Breast epithelium (tissue), 4 donors: ENCODE measurements around the gene IRF5. TPM values are rescaled to one million over a fixed set of nuclear protein-coding genes. Genes with fewer than 3 reads are reported as not detected.
A peak's percentile ranks its signal among the peaks of the same experiment; 100 is the strongest.

Experiments used
- DNase-seq, 2 donors: peaks; one replicate each; pipeline ENCODE4 v3.0.0-alpha.2; 2019; ENCODE audit warnings: low spot score in 2 of 2
- H3K27ac ChIP-seq, 2 donors: fragments of 200-600 bp; sonication (generic) in 1 of 2; one replicate each; pipeline ENCODE4 v1.5.1; 2016 to 2019; ENCODE audit warnings: mild to moderate bottlenecking in 1 of 2
- H3K27me3 ChIP-seq, 2 donors: fragments of 200-600 bp; sonication (generic) in 1 of 2; one replicate each; pipeline versions ENCODE4 v1.5.1 to v1.6.0; 2017 to 2019; ENCODE audit warnings: control low read depth in 1 of 2, mild to moderate bottlenecking in 1 of 2
- H3K36me3 ChIP-seq: fragments of 200-600 bp; one replicate; pipeline ENCODE4 v1.5.1; 2019
- H3K4me1 ChIP-seq, 2 donors: fragments of 200-600 bp; sonication (generic); one replicate each; pipeline ENCODE4 v1.5.1; 2016 to 2019; ENCODE audit warnings: control low read depth in 1 of 2
- H3K4me3 ChIP-seq, 3 donors: fragments of 200-600 bp; sonication (generic); 1 replicate in 2 of 3; 2 replicates in 1 of 3; pipeline ENCODE4 v1.5.1; 2016 to 2019; ENCODE audit warnings: mild to moderate bottlenecking in 3 of 3, moderate library complexity in 2 of 3
- H3K9me3 ChIP-seq, 2 donors: fragments of 200-600 bp; sonication (generic) in 1 of 2; one replicate each; pipeline ENCODE4 v1.5.1; 2016 to 2019; ENCODE audit warnings: control low read depth in 1 of 2
- CTCF ChIP-seq, 3 donors: fragments of 450-650 bp; IDR thresholded peaks; one replicate each; pipeline ENCODE4 v1.5.1; 2016 to 2017; ENCODE audit warnings: antibody characterized with exemption in 3 of 3, mild to moderate bottlenecking in 3 of 3, moderate library complexity in 3 of 3
- POLR2A ChIP-seq: fragments of 450-650 bp; IDR thresholded peaks from one replicate; pipeline ENCODE4 v1.6.1; 2016; ENCODE audit warnings: antibody characterized with exemption, mild to moderate bottlenecking, moderate library complexity
- POLR2AphosphoS5 ChIP-seq, 3 donors: sonication (generic); formaldehyde crosslinking; IDR thresholded peaks; one replicate each; pipeline ENCODE4 v1.6.1; 2017; ENCODE audit warnings: antibody characterized with exemption in 3 of 3
- intact Hi-C: fragments of 100-400 bp; cut with DNase I; formaldehyde crosslinking; loops from one replicate; pipeline ENCODE4 v1.15.1; 2023; ENCODE audit warnings: low total_unique reads
- total RNA-seq, 3 donors: library from RNA; depleted of rRNA; stranded (reverse); fragments of >200 nt; gene quantifications; one replicate each; pipeline ENCODE4 v1.1.0, GENCODE V29; 2016

The IRF5 gene
- total RNA-seq, 3 donors from 2014 or later, result 4.6 to 19.4 (median 11.1) TPM

GRCh38 chr7:128922496-128923410, 15.0 kb upstream of the IRF5 start:
- H3K9me3 ChIP-seq, result no peaks in the 10 kb centered on the region
- intact Hi-C loops, result no loop called here
- H3K4me1 ChIP-seq, result no peaks in the 10 kb centered on the region
- no peak overlapping the region for H3K27ac ChIP-seq
- H3K27me3 ChIP-seq, result no peaks in the 10 kb centered on the region
- DNase-seq, result peak in 1 of 2 donors; percentile 42
- no peak overlapping the region for H3K4me3 ChIP-seq
- no peak for TF ChIP-seq POLR2AphosphoS5 (IDR thresholded peaks at IDR 0.05)
- no peak for TF ChIP-seq POLR2A
- no peak for TF ChIP-seq CTCF (IDR thresholded peaks at IDR 0.05)
- no peaks in the 10 kb centered on the region for H3K36me3 ChIP-seq

GRCh38 chr7:128923411-128923800, 14.3 kb upstream of the IRF5 start:
- no peak for DNase-seq
- intact Hi-C loops, result no loop called here

GRCh38 chr7:128924707-128925588, 12.8 kb upstream of the IRF5 start:
- TF ChIP-seq CTCF (IDR thresholded peaks at IDR 0.05) (no peak), POLR2A (no peak), POLR2AphosphoS5 (IDR thresholded peaks at IDR 0.05) (no peak)
- no peak for DNase-seq

More at GRCh38 chr7:128923411-128923800, 14.3 kb upstream of the IRF5 start:
- H3K27ac ChIP-seq, result no peak overlapping the region
- H3K4me3 ChIP-seq, result no peak overlapping the region
- no peaks in the 10 kb centered on the region for H3K9me3 ChIP-seq
- no peaks in the 10 kb centered on the region for H3K36me3 ChIP-seq
- no peaks in the 10 kb centered on the region for H3K27me3 ChIP-seq
- TF ChIP-seq POLR2A (no peak), POLR2AphosphoS5 (IDR thresholded peaks at IDR 0.05) (no peak), CTCF (IDR thresholded peaks at IDR 0.05) (no peak)
- H3K4me1 ChIP-seq, result no peaks in the 10 kb centered on the region

GRCh38 chr7:128928159-128928813, 9.4 kb upstream of the IRF5 start:
- no peaks in the 10 kb centered on the region for H3K27me3 ChIP-seq
- DNase-seq, result no peak
- no peak for TF ChIP-seq POLR2AphosphoS5 (IDR thresholded peaks at IDR 0.05)
- no peak for TF ChIP-seq CTCF (IDR thresholded peaks at IDR 0.05)
- TF ChIP-seq POLR2A, result no peak
- H3K9me3 ChIP-seq, result no peaks in the 10 kb centered on the region
- no peak overlapping the region for H3K4me3 ChIP-seq
- H3K27ac ChIP-seq, result no peak overlapping the region
- H3K4me1 ChIP-seq, result no peaks in the 10 kb centered on the region
- intact Hi-C loops, result no loop called here
- H3K36me3 ChIP-seq, result no peaks in the 10 kb centered on the region

More at GRCh38 chr7:128924707-128925588, 12.8 kb upstream of the IRF5 start:
- H3K27me3 ChIP-seq, result no peaks in the 10 kb centered on the region
- no peaks in the 10 kb centered on the region for H3K9me3 ChIP-seq
- no peak overlapping the region for H3K4me3 ChIP-seq
- no peaks in the 10 kb centered on the region for H3K36me3 ChIP-seq
- no peaks in the 10 kb centered on the region for H3K4me1 ChIP-seq
- H3K27ac ChIP-seq, result no peak overlapping the region
- intact Hi-C loops, result no loop called here
